Upper lobe of left lung (tissue), 4 donors: ENCODE data around the gene ME1.

Source experiments
- CTCF ChIP-seq, 6 experiments: fragments of 450-650 bp in 4 of 6; fragments of 200-600 bp in 2 of 6; sonication (generic) in 2 of 6; IDR thresholded peaks; one replicate each; pipeline ENCODE4 v1.5.1; 2016 to 2019; ENCODE audit warnings: antibody characterized with exemption in 6 of 6
- POLR2A ChIP-seq, 4 donors: fragments of 450-650 bp; IDR thresholded peaks; one replicate each; pipeline ENCODE4 v1.5.1; 2016 to 2017; ENCODE audit warnings: antibody characterized with exemption in 4 of 4, mild to moderate bottlenecking in 2 of 4
- POLR2AphosphoS5 ChIP-seq, 2 donors: sonication (generic); formaldehyde crosslinking; IDR thresholded peaks; one replicate each; pipeline ENCODE4 v1.5.1; 2017; ENCODE audit warnings: antibody characterized with exemption in 2 of 2

- TF ChIP-seq CTCF (IDR thresholded peaks at IDR 0.05) (no peak), POLR2A (IDR thresholded peaks at IDR 0.05) (no peak), POLR2AphosphoS5 (IDR thresholded peaks at IDR 0.05) (no peak)
These were observed 28.8 kb upstream of the ME1 start for GRCh38 chr6:83459663-83460062.
